ENCODE measurements around the gene IDH3G.

DNA sequence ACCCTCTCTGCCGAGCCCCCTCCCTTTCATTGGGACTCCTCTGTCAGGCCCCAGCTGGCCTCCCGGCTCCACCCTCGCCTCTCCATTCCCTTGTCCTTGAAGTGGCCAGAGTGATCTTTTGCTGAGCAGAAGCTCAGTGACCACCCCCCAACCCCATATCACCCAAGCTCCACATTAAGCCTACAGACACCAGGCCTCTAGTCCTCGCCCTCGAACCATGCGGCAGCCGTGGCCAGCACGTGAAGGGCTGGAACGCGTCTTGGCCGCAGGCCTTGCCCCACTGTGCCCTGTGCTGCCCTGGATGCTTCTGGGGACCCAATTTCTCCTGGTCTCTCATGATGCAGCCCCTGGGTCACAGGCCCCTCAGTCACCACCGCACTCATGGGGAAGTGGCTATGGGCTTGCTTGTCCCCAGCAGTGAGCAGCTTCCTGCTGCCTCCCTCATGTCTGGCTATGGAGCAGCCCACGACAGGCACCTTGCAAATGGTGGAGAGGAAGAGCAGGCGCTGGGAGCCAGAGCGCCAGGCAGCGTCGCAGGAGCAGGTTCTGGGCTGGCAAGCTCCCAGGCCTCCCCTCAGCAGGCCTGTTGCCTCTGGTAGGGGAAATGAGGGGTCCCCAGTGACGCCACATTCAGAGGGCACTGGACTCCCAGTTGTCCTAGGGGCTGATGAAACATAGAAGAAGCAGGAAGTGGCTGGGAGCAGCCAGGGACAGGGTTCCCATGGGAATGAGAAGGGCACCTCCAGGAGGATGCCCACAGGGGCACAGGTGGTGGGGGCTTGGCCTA is 14.1 kb downstream of the IDH3G start:
- no peak for TF ChIP-seq EZH2 (IDR thresholded peaks at IDR 0.05; ENCODE audit: borderline replicate concordance, low read depth, low read length, poor library complexity, severe bottlenecking)
- no peak for TF ChIP-seq CTCF (conservative IDR thresholded peaks at IDR 0.05; ENCODE audit: low read depth, low read length)
